Measurements from ENCODE around the gene FLCN. TPM values are rescaled to one million over a fixed set of nuclear protein-coding genes. Genes with fewer than 3 reads are reported as not detected.

The FLCN gene
- total RNA-seq, 1 donor, result 67.3 TPM

- TF ChIP-seq CTCF (IDR thresholded peaks at IDR 0.05; ENCODE audit: insufficient read depth, low read length), result no peak
- H3K4me3 ChIP-seq (ENCODE audit: low read depth, low read length), result no peak overlapping the region
- no peak for DNase-seq (ENCODE audit: low read depth)
Measured at GRCh38 chr17:17180741-17181525, 56.0 kb downstream of the FLCN start.

GRCh38 chr17:17180141-17180603 is 56.8 kb downstream of the FLCN start:
- DNase-seq (ENCODE audit: low read depth), result no peak
- H3K4me3 ChIP-seq (ENCODE audit: low read depth, low read length), result no peak overlapping the region
- TF ChIP-seq CTCF (IDR thresholded peaks at IDR 0.05; ENCODE audit: insufficient read depth, low read length), result no peak

DNA sequence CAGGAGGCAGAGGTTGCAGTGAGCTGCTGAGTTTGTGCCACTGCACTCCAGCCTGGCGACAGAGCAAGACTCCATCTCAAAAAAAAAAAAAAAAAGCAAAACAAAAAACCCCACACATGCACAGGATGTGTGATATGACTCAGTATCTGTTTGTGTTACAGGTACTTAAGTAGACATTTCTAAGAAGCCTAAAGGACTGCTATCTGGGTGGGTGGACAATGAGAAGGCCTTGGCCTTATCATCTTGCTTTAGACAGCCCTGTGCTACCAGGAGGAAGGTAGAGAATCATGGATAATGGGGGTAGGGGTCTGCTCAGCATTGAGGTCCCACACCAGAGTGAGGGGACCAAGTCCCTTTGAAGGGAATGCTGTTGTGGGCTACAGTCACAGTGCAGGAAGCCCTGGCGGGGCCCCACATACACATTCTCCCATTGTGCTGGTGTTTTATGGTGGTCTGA is 57.6 kb downstream of the FLCN start:
- no peak overlapping the region for H3K4me3 ChIP-seq (ENCODE audit: low read depth, low read length)
- DNase-seq (ENCODE audit: low read depth), result no peak
- no peak for TF ChIP-seq CTCF (IDR thresholded peaks at IDR 0.05; ENCODE audit: insufficient read depth, low read length)

- no peak overlapping the region for H3K4me3 ChIP-seq (ENCODE audit: low read depth, low read length)
- TF ChIP-seq CTCF (IDR thresholded peaks at IDR 0.05; ENCODE audit: insufficient read depth, low read length), result no peak
- DNase-seq (ENCODE audit: low read depth), result no peak
Measured at GRCh38 chr17:17177176-17177575, 59.8 kb downstream of the FLCN start.

DNA sequence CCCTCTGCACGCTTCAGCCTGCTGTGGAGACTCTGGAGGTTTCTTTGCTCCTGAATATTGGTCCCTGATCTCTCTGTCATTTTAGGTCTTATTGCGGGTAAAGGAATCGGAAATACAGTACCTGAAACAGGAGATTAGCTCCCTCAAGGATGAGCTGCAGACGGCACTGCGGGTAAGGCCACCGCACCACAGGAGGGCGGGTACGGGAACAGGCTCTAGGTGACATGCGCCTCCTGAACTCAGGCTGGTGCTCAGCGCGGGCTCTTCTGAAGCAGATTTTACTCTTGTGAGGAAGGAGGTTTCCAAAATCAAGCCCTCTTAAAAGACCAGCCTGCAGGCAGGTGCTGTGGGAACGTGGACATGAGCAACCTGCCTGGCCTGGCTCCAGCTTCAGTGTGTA is 60.6 kb downstream of the FLCN start:
- no peak overlapping the region for H3K4me3 ChIP-seq (ENCODE audit: low read depth, low read length)
- TF ChIP-seq CTCF (IDR thresholded peaks at IDR 0.05; ENCODE audit: insufficient read depth, low read length), result no peak
- no peak for DNase-seq (ENCODE audit: low read depth)

GRCh38 chr17:17175917-17176316 is 61.1 kb downstream of the FLCN start:
- DNase-seq (ENCODE audit: low read depth), result no peak
- no peak for TF ChIP-seq CTCF (IDR thresholded peaks at IDR 0.05; ENCODE audit: insufficient read depth, low read length)
- no peak overlapping the region for H3K4me3 ChIP-seq (ENCODE audit: low read depth, low read length)

Measured in fibroblast of the aortic adventitia (primary cell).